ENCODE data around the gene CT47A1. TPM values are rescaled to one million over a fixed set of nuclear protein-coding genes. Genes with fewer than 3 reads are reported as not detected.
"Not testable (repeated sequence)": the region's sequence is repeated elsewhere in the genome, so short reads cannot be mapped to it uniquely, and the experiment has no call there.

The CT47A1 gene
- polyA plus RNA-seq: not detected
- long read RNA-seq, donor 1: 0 reads
- long read RNA-seq, donor 2: 0 reads
- long read RNA-seq, donor 3: 0 reads
- long read RNA-seq, donor 4: 0 reads
- long read RNA-seq, donor 5: 0 reads
- long read RNA-seq, donor 6: 0 reads
- long read RNA-seq, donor 7: 0 reads
- long read RNA-seq, donor 8: 0 reads
- long read RNA-seq, donor 9: 0 reads
- long read RNA-seq, donor 10: 0 reads

GRCh38 chrX:120985660-120986059 lies at the start of gene CT47A1:
Gene CT47A1 (minus strand): TSS chrX:120985760. CDS start chrX:120985529, 231 bp downstream.
- WGBS, 3 donors: no CpG with 5 or more reads among the region's 8 CpGs
- FAIRE-seq; H3K27ac ChIP-seq (ENCODE audit: low read depth in 1 of 3, low read length in 2 of 3); DNase-seq; H3K4me3 ChIP-seq (ENCODE audit: low read depth in 1 of 3, low read length in 3 of 3); H3K36me3 ChIP-seq (ENCODE audit: control insufficient read depth in 3 of 3, insufficient read depth in 2 of 3, low read depth in 1 of 3, low read length in 3 of 3); H3K27me3 ChIP-seq (ENCODE audit: control insufficient read depth in 3 of 3, insufficient read depth in 3 of 3, low read length in 3 of 3); H3K4me1 ChIP-seq (ENCODE audit: control insufficient read depth in 3 of 3, insufficient read depth in 2 of 3, low read depth in 1 of 3, low read length in 2 of 3); H3K9me3 ChIP-seq (ENCODE audit: control insufficient read depth in 2 of 2, insufficient read depth in 1 of 2, low read depth in 1 of 2, low read length in 1 of 2): not testable (repeated sequence)

- no peak overlapping the region for H3K27ac ChIP-seq (ENCODE audit: low read depth in 1 of 3, low read length in 2 of 3)
- H3K4me1 ChIP-seq (ENCODE audit: control insufficient read depth in 3 of 3, insufficient read depth in 2 of 3, low read depth in 1 of 3, low read length in 2 of 3): no peaks in the 10 kb centered on the region
- no peaks in the 10 kb centered on the region for H3K36me3 ChIP-seq (ENCODE audit: control insufficient read depth in 3 of 3, insufficient read depth in 2 of 3, low read depth in 1 of 3, low read length in 3 of 3)
- no peak for FAIRE-seq
- H3K27me3 ChIP-seq (ENCODE audit: control insufficient read depth in 3 of 3, insufficient read depth in 3 of 3, low read length in 3 of 3): no peaks in the 10 kb centered on the region
- no peak overlapping the region for H3K4me3 ChIP-seq (ENCODE audit: low read depth in 1 of 3, low read length in 3 of 3)
- H3K9me3 ChIP-seq (ENCODE audit: control insufficient read depth in 2 of 2, insufficient read depth in 1 of 2, low read depth in 1 of 2, low read length in 1 of 2): no peaks in the 10 kb centered on the region
- no peak for DNase-seq
- WGBS, 3 donors: 52 to 66% (median 63%) methylated on average over 2 of the region's 2 CpGs
These were observed 47.0 kb upstream of the CT47A1 start for GRCh38 chrX:121032531-121032930.

- H3K9me3 ChIP-seq (ENCODE audit: control insufficient read depth in 2 of 2, insufficient read depth in 1 of 2, low read depth in 1 of 2, low read length in 1 of 2): no peaks in the 10 kb centered on the region
- H3K36me3 ChIP-seq (ENCODE audit: control insufficient read depth in 3 of 3, insufficient read depth in 2 of 3, low read depth in 1 of 3, low read length in 3 of 3): no peaks in the 10 kb centered on the region
- H3K4me3 ChIP-seq (ENCODE audit: low read depth in 1 of 3, low read length in 3 of 3): no peak overlapping the region
- DNase-seq (no peak), FAIRE-seq (no peak)
- WGBS, 3 donors: 88 to 94% (median 93%) methylated on average over 4 of the region's 4 CpGs
- H3K4me1 ChIP-seq (ENCODE audit: control insufficient read depth in 3 of 3, insufficient read depth in 2 of 3, low read depth in 1 of 3, low read length in 2 of 3): no peaks in the 10 kb centered on the region
- no peaks in the 10 kb centered on the region for H3K27me3 ChIP-seq (ENCODE audit: control insufficient read depth in 3 of 3, insufficient read depth in 3 of 3, low read length in 3 of 3)
- no peak overlapping the region for H3K27ac ChIP-seq (ENCODE audit: low read depth in 1 of 3, low read length in 2 of 3)
These were observed 44.5 kb upstream of the CT47A1 start for GRCh38 chrX:121030083-121030482.

DNA sequence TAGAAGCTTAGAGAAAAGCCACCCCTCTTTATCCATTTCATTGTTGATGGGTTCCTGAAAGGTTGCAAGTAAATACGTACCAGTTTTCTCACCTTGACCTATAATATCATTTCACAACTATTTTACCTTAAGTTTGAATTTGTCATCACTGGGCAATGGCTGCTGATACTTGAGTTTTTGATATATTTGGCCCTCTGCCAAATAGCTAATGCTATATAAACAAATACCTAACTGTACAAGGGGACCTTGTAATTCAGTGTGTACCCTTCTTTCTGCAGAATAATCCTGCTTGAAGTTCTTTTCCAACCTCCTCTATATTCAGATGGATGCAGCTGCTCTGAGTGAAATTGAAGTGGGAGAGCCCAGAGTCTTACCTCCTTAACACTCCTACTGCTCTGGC lies 42.9 kb upstream of the CT47A1 start:
- Histone ChIP-seq H3K4me1 (ENCODE audit: control insufficient read depth in 3 of 3, insufficient read depth in 2 of 3, low read depth in 1 of 3, low read length in 2 of 3) (no peaks in the 10 kb centered on the region), H3K27ac (ENCODE audit: low read depth in 1 of 3, low read length in 2 of 3) (no peak overlapping the region), H3K36me3 (ENCODE audit: control insufficient read depth in 3 of 3, insufficient read depth in 2 of 3, low read depth in 1 of 3, low read length in 3 of 3) (no peaks in the 10 kb centered on the region), H3K27me3 (ENCODE audit: control insufficient read depth in 3 of 3, insufficient read depth in 3 of 3, low read length in 3 of 3) (no peaks in the 10 kb centered on the region), H3K4me3 (ENCODE audit: low read depth in 1 of 3, low read length in 3 of 3) (no peak overlapping the region), H3K9me3 (ENCODE audit: control insufficient read depth in 2 of 2, insufficient read depth in 1 of 2, low read depth in 1 of 2, low read length in 1 of 2) (no peaks in the 10 kb centered on the region)
- FAIRE-seq (no peak), DNase-seq (no peak)
- WGBS, 3 donors: 20 to 66% (median 54%) methylated on average over 1 of the region's 1 CpG

GRCh38 chrX:121014826-121015225 lies 29.3 kb upstream of the CT47A1 start:
- Histone ChIP-seq H3K4me1 (ENCODE audit: control insufficient read depth in 3 of 3, insufficient read depth in 2 of 3, low read depth in 1 of 3, low read length in 2 of 3) (no peaks in the 10 kb centered on the region), H3K9me3 (ENCODE audit: control insufficient read depth in 2 of 2, insufficient read depth in 1 of 2, low read depth in 1 of 2, low read length in 1 of 2) (peaks cover 0 to 3% of the 10 kb centered on the region in 2 donors), H3K36me3 (ENCODE audit: control insufficient read depth in 3 of 3, insufficient read depth in 2 of 3, low read depth in 1 of 3, low read length in 3 of 3) (no peaks in the 10 kb centered on the region), H3K27me3 (ENCODE audit: control insufficient read depth in 3 of 3, insufficient read depth in 3 of 3, low read length in 3 of 3) (no peaks in the 10 kb centered on the region), H3K4me3 (ENCODE audit: low read depth in 1 of 3, low read length in 3 of 3) (no peak overlapping the region), H3K27ac (ENCODE audit: low read depth in 1 of 3, low read length in 2 of 3) (no peak overlapping the region)
- 66 to 77% (median 74%) methylated on average over 2 of the region's 2 CpGs for WGBS, 3 donors
- no peak for FAIRE-seq
- DNase-seq: no peak

DNA sequence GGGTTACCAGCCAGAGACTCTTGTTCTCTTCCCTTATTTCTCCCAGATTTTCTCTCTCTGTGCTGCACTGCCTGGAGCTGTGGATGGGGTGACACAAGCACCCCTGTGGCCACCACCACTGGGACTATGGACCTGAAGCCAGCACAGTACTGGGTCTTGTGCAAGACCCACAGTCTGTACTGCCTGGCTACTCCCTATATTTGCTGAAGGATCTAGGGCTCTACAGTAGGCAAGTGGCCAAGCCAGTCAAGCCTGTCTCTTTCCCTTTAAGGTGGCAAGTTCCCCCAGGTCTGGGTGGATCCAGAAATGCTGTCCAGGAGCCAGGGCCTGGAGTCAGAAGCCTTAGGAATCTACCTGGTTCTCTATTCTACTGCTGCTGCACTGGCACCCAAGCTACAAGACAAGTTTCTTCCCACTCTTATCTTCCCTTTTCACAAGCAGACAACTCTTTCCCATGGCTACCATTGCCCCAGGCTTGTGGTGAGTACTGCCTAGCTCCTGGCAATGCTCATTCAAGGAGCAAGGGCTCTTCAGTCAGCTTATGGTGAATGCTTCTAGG lies 28.4 kb upstream of the CT47A1 start:
- DNase-seq: no peak
- Histone ChIP-seq H3K36me3 (ENCODE audit: control insufficient read depth in 3 of 3, insufficient read depth in 2 of 3, low read depth in 1 of 3, low read length in 3 of 3) (no peaks in the 10 kb centered on the region), H3K4me3 (ENCODE audit: low read depth in 1 of 3, low read length in 3 of 3) (no peak overlapping the region)

GRCh38 chrX:121011254-121011653 lies 25.7 kb upstream of the CT47A1 start:
- H3K36me3 ChIP-seq (ENCODE audit: control insufficient read depth in 3 of 3, insufficient read depth in 2 of 3, low read depth in 1 of 3, low read length in 3 of 3): no peaks in the 10 kb centered on the region
- DNase-seq: no peak
- 30 to 72% (median 62%) methylated on average over 7 of the region's 7 CpGs for whole genome bisulfite sequencing, 3 donors

More for the DNA sequence above, 28.4 kb upstream of the CT47A1 start:
- Histone ChIP-seq H3K27me3 (ENCODE audit: control insufficient read depth in 3 of 3, insufficient read depth in 3 of 3, low read length in 3 of 3) (no peaks in the 10 kb centered on the region), H3K27ac (ENCODE audit: low read depth in 1 of 3, low read length in 2 of 3) (no peak overlapping the region), H3K9me3 (ENCODE audit: control insufficient read depth in 2 of 2, insufficient read depth in 1 of 2, low read depth in 1 of 2, low read length in 1 of 2) (peaks cover 0 to 3% of the 10 kb centered on the region in 2 donors), H3K4me1 (ENCODE audit: control insufficient read depth in 3 of 3, insufficient read depth in 2 of 3, low read depth in 1 of 3, low read length in 2 of 3) (no peaks in the 10 kb centered on the region)
- FAIRE-seq: no peak

DNA sequence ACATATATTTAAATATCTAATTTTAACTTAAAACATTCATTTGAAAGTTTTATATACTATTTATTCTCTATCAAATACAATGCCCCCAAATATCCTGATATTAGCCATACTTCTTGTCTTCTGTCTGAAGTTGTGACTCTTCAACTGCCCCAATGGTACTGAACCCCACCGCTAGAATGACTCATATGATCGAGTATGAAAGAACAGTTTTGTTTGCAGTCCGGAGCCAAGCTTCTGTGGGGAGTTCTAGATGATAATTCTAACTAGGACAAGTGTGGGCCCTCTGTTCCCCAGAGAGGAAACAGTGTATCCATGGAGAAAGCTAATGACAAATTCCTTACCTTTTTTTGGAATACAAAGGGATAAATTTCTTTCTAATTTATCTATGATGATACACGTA lies 24.7 kb upstream of the CT47A1 start:
- FAIRE-seq (no peak), DNase-seq (no peak)
- H3K27ac ChIP-seq (ENCODE audit: low read depth in 1 of 3, low read length in 2 of 3): no peak overlapping the region
- peaks cover 0 to 3% of the 10 kb centered on the region in 2 donors for H3K9me3 ChIP-seq (ENCODE audit: control insufficient read depth in 2 of 2, insufficient read depth in 1 of 2, low read depth in 1 of 2, low read length in 1 of 2)
- no peaks in the 10 kb centered on the region for H3K4me1 ChIP-seq (ENCODE audit: control insufficient read depth in 3 of 3, insufficient read depth in 2 of 3, low read depth in 1 of 3, low read length in 2 of 3)
- no peak overlapping the region for H3K4me3 ChIP-seq (ENCODE audit: low read depth in 1 of 3, low read length in 3 of 3)
- WGBS, 3 donors: 36 to 63% (median 47%) methylated on average over 4 of the region's 4 CpGs
- no peaks in the 10 kb centered on the region for H3K27me3 ChIP-seq (ENCODE audit: control insufficient read depth in 3 of 3, insufficient read depth in 3 of 3, low read length in 3 of 3)
- H3K36me3 ChIP-seq (ENCODE audit: control insufficient read depth in 3 of 3, insufficient read depth in 2 of 3, low read depth in 1 of 3, low read length in 3 of 3): no peaks in the 10 kb centered on the region

More at GRCh38 chrX:121011254-121011653, 25.7 kb upstream of the CT47A1 start:
- Histone ChIP-seq H3K4me3 (ENCODE audit: low read depth in 1 of 3, low read length in 3 of 3) (no peak overlapping the region), H3K27me3 (ENCODE audit: control insufficient read depth in 3 of 3, insufficient read depth in 3 of 3, low read length in 3 of 3) (no peaks in the 10 kb centered on the region), H3K27ac (ENCODE audit: low read depth in 1 of 3, low read length in 2 of 3) (no peak overlapping the region), H3K9me3 (ENCODE audit: control insufficient read depth in 2 of 2, insufficient read depth in 1 of 2, low read depth in 1 of 2, low read length in 1 of 2) (peaks cover 0 to 3% of the 10 kb centered on the region in 2 donors), H3K4me1 (ENCODE audit: control insufficient read depth in 3 of 3, insufficient read depth in 2 of 3, low read depth in 1 of 3, low read length in 2 of 3) (no peaks in the 10 kb centered on the region)
- no peak for FAIRE-seq

DNA sequence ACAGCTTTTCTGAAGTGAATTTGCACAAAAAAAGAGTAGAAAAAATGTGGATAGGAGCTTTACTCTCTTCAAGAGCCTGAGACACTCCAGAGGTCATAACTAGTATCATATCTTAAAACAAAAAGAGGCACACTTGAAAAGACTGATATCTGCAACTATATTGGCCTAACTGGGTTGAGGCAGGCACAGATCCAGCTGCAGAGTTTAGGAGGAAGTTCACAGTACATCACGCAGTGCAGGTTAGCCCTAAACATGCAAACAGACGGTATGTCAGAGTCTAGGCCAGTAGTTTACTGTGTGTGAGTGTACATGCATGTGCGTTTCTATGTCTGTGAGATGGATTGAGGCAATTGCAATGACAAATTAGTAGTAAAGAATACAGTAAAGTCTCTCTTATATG lies 24.2 kb upstream of the CT47A1 start:
- Histone ChIP-seq H3K9me3 (ENCODE audit: control insufficient read depth in 2 of 2, insufficient read depth in 1 of 2, low read depth in 1 of 2, low read length in 1 of 2) (peaks cover 0 to 2% of the 10 kb centered on the region in 2 donors), H3K27ac (ENCODE audit: low read depth in 1 of 3, low read length in 2 of 3) (no peak overlapping the region), H3K36me3 (ENCODE audit: control insufficient read depth in 3 of 3, insufficient read depth in 2 of 3, low read depth in 1 of 3, low read length in 3 of 3) (no peaks in the 10 kb centered on the region), H3K27me3 (ENCODE audit: control insufficient read depth in 3 of 3, insufficient read depth in 3 of 3, low read length in 3 of 3) (no peaks in the 10 kb centered on the region), H3K4me3 (ENCODE audit: low read depth in 1 of 3, low read length in 3 of 3) (no peak overlapping the region), H3K4me1 (ENCODE audit: control insufficient read depth in 3 of 3, insufficient read depth in 2 of 3, low read depth in 1 of 3, low read length in 2 of 3) (no peaks in the 10 kb centered on the region)
- 17 to 56% (median 40%) methylated on average over 3 of the region's 3 CpGs for WGBS, 3 donors
- FAIRE-seq (no peak), DNase-seq (no peak)

All from small intestine (tissue), 16 donors.